GM12873 (cell line): ENCODE results near the gene PIK3CD.
A peak's percentile ranks its signal among the peaks of the same experiment; 100 is the strongest.

ENCODE experiments used
- CTCF ChIP-seq: IDR thresholded peaks from 2 replicates; pipeline ENCODE4 v1.5.1; 2012; ENCODE audit warnings: low read depth, mild to moderate bottlenecking, moderate library complexity, low read length, control low read depth; ENCODE audit not compliant: insufficient read depth; ENCODE audit errors: missing control alignments

Gene PIK3CD

DNA sequence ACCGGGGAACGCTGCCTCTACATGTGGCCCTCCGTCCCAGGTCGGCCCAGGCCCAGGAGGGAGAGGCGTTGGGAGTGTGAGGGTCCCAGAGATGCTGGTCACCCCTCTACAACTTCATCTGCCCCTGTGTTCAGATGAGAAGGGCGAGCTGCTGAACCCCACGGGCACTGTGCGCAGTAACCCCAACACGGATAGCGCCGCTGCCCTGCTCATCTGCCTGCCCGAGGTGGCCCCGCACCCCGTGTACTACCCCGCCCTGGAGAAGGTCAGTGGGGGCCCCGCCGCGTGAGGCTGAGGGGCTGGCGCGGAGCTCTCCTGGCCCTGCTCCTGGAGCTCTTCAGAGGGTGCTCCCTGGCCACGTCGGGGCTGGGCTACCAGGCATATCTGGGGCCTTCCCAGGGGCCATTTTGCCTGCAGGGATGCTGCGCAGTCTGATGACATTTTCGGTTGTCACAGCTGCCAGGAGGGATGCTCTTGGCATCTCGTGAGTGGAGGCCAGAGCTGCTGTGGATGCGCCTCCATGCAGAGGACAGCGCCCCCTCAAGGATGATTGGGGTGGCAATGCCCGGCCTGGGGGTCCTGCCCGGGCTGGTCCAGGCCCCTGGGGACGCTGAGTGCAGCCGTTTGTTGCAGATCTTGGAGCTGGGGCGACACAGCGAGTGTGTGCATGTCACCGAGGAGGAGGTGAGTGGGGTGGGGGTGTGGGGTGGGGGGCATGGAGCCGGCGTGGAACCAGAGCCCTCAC, 68.6 kb downstream of the PIK3CD start:
- peak; percentile 23 for TF ChIP-seq CTCF

DNA sequence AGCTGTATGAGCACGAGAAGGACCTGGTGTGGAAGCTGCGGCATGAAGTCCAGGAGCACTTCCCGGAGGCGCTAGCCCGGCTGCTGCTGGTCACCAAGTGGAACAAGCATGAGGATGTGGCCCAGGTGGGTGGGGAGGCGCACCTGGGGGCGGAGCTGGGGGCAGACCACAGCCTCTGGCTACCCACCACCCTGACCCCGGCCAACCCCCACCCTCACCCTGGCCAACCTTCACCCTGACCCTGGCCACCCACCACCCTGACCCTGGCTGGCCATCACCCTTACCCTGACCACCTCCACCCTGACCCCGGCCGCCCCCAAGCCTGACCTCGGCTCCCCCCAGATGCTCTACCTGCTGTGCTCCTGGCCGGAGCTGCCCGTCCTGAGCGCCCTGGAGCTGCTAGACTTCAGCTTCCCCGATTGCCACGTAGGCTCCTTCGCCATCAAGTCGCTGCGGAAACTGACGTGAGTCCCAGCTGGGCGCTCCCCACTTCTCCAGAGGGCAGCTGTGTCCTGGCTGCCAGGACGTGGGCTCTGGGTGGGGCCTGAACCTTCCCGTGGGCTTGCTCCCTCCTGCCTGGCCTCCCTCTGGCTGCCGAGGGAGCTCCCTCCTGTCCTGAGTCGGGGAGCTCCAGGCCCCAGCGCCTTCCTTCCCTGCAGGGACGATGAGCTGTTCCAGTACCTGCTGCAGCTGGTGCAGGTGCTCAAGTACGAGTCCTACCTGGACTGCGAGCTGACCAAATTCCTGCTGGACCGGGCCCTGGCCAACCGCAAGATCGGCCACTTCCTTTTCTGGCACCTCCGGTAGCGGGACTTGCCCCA, 69.5 kb downstream of the PIK3CD start:
- TF ChIP-seq CTCF, result no peak

DNA sequence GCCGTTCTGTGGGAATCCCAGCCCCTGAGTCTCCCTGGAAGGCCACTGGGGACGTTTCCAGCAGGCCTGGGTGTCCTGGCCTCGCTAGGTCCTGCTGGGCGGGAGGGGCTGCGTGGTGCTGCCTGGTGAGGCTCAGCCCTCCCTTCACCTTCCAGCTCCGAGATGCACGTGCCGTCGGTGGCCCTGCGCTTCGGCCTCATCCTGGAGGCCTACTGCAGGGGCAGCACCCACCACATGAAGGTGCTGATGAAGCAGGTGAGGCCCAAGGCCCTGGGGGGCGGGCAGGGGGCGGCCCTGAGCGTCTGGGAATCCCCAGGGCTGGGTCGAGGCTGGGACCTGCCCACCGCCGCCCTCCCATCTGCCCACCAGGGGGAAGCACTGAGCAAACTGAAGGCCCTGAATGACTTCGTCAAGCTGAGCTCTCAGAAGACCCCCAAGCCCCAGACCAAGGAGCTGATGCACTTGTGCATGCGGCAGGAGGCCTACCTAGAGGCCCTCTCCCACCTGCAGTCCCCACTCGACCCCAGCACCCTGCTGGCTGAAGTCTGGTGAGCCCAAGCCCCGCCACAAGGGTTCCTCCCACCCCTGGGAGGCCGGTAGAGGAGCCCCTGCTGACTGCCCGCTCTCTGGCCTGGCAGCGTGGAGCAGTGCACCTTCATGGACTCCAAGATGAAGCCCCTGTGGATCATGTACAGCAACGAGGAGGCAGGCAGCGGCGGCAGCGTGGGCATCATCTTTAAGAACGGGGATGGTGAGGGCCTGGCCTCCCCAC, 70.3 kb downstream of the PIK3CD start:
- TF ChIP-seq CTCF, result peak; percentile 70

DNA sequence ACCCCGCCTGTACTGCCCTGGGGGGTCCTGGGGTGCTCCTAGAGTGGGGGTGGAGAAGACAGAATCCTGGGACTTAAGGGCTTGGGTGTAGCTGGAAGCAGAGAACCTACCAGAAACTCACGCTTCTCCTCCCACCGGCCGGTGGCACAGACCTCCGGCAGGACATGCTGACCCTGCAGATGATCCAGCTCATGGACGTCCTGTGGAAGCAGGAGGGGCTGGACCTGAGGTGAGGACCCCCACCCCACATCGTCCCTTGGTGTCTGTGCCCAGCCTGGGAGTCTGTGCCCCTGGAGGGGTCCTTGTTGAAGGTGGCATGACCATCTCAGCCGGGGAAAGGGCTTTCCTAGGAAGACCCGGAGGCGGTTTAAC, 70.8 kb downstream of the PIK3CD start:
- TF ChIP-seq CTCF, result no peak

- TF ChIP-seq CTCF, result no peak
Observed at GRCh38 chr1:9723068-9723805, 71.7 kb downstream of the PIK3CD start.

GRCh38 chr1:9723926-9724325, 72.4 kb downstream of the PIK3CD start:
- TF ChIP-seq CTCF, result no peak
